Right lobe of liver (tissue), 4 donors: Measurements from ENCODE around the gene INPP4B.

Source experiments
- POLR2A ChIP-seq: fragments of 450-650 bp; IDR thresholded peaks from one replicate; pipeline ENCODE4 v1.6.1; 2017; ENCODE audit warnings: antibody characterized with exemption, mild to moderate bottlenecking
- TF ChIP-seq, protein P1 (sequence below), 4 donors: fragments of 200-600 bp in 3 of 4; fragments of 450-650 bp in 1 of 4; IDR thresholded peaks; one replicate each; pipeline versions ENCODE4 v1.5.1 to v1.8.0; 2016 to 2022; ENCODE audit warnings: antibody characterized with exemption in 4 of 4, mild to moderate bottlenecking in 2 of 4
- donor health status: DM: no; HTN: no; CAD: no.
- donor health status: DM: no; HTN: no; CAD: no.
- donor health status: DM: no; HTN: yes; CAD: no.

DNA sequence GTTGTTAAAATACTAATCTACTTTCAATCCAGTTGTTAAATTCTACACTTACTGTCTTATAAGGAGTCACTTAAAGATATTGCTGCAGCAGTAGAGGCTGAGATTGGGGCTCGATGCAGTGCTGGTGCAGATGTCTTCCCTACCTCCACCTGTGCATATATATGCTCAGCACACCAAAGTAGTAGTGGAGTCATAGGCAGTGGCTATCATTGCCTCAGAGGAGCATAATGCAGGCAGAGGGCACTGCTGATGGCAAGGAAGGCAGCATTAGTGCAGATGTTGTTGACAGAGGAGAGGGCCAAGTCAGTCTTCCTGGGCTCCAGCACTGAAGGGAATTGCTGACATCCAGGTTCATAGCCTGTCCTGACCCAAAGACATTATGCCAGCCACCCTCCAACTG lies 35.1 kb downstream of the INPP4B start:
- TF ChIP-seq, protein P1, sequence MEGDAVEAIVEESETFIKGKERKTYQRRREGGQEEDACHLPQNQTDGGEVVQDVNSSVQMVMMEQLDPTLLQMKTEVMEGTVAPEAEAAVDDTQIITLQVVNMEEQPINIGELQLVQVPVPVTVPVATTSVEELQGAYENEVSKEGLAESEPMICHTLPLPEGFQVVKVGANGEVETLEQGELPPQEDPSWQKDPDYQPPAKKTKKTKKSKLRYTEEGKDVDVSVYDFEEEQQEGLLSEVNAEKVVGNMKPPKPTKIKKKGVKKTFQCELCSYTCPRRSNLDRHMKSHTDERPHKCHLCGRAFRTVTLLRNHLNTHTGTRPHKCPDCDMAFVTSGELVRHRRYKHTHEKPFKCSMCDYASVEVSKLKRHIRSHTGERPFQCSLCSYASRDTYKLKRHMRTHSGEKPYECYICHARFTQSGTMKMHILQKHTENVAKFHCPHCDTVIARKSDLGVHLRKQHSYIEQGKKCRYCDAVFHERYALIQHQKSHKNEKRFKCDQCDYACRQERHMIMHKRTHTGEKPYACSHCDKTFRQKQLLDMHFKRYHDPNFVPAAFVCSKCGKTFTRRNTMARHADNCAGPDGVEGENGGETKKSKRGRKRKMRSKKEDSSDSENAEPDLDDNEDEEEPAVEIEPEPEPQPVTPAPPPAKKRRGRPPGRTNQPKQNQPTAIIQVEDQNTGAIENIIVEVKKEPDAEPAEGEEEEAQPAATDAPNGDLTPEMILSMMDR (IDR thresholded peaks at IDR 0.05) = no peak
- TF ChIP-seq POLR2A = no peak
